ENCODE results near the gene BPIFB1. TPM values are rescaled to one million over a fixed set of nuclear protein-coding genes. Genes with fewer than 3 reads are reported as not detected.

BPIFB1 gene
- total RNA-seq, 1 experiment from 2014 or later: not detected

DNA sequence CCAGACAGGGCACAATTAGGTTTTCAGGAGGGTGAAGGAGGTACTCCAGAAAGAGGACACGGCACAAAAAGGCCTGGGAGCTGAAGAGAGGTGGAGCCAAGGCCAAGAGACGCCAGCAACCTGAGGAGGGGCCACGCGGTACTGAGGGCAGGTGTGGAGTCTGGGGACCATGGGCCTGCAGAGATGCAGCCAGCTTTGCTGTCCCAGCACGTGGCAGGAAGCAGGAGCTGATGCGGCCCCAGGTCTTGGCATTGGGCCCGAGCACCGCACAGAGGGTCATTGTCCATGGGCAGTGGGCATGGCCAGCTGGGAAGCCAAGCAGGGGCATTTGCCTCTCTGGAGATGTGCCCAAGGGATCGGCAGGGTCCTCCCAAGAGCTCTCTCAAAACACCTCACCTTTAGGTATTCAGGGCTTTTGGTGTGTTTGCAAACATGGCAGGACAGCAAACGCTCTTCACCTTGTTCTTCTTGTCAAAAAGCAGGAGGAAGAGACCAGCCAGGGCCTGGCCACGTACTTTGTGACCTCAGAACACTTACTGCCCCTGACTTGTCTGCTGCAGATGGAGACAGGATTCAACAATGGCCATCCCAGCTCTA lies 1.4 kb upstream of the BPIFB1 start:
- Mint-ChIP-seq H3K4me1 (ENCODE audit: insufficient read depth, unreplicated experiment) (no peaks in the 10 kb centered on the region), H3K27me3 (ENCODE audit: insufficient read depth, unreplicated experiment) (peaks cover 61% of the 10 kb centered on the region), H3K36me3 (ENCODE audit: insufficient read depth, unreplicated experiment) (no peaks in the 10 kb centered on the region), H3K4me3 (ENCODE audit: unreplicated experiment) (no peak overlapping the region), H3K9me3 (ENCODE audit: unreplicated experiment) (no peaks in the 10 kb centered on the region), H3K27ac (ENCODE audit: low read depth, unreplicated experiment) (no peak overlapping the region)
- DNase-seq (ENCODE audit: unreplicated experiment): no peak
- no peak for TF ChIP-seq CTCF (IDR thresholded peaks at IDR 0.05; ENCODE audit: unreplicated experiment)
- intact Hi-C loops (cut with micrococcal nuclease): no loop called here
- POLR2A ChIA-PET: no interaction called here
- no TSS peak for BruUV-seq (replicated peaks)
- CTCF ChIA-PET: interaction anchor here (1.0 kb wide), 1 partner anchor 20 kb away, joined by 3 read pairs; no protein-coding TSS in a partner anchor

DNA sequence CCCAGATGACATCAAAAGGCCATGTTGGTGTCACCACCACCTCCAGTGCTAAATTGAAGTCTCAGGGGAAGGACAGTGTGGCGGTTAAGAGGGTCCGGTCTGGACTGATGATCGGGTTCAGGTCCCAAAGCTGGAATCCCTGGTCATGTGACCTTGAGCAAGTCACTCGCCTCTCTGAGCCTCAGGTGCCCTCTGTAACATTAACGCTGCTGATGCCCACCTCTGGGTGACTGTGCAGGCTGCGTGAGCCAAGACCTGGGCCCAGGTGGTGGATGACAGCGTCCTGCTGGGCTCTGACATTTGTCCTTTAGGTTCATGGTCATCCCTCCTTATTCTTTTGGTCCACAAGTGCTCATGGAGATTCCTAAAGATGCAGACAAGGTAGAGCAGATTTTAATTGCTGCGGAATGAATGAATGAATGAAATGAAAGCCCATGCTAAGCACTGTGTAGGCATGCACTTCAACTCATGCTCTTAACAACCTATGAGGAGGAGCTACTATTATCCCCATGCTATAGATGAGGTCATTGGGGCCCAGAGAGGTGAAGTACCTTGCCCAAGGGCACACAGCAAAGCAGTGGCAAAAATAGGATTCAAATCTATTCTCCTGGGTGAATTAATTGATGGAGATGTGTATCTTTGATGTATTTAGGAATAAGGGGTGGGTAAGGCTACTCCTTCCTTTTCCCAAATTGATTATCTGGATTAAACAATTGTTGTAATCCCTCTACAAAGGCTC lies 649 bp upstream of the BPIFB1 start:
- Mint-ChIP-seq H3K36me3 (ENCODE audit: insufficient read depth, unreplicated experiment) (no peaks in the 10 kb centered on the region), H3K9me3 (ENCODE audit: unreplicated experiment) (no peaks in the 10 kb centered on the region), H3K27me3 (ENCODE audit: insufficient read depth, unreplicated experiment) (peaks cover 69% of the 10 kb centered on the region), H3K27ac (ENCODE audit: low read depth, unreplicated experiment) (no peak overlapping the region), H3K4me1 (ENCODE audit: insufficient read depth, unreplicated experiment) (no peaks in the 10 kb centered on the region), H3K4me3 (ENCODE audit: unreplicated experiment) (no peak overlapping the region)
- CTCF ChIA-PET: no interaction called here
- POLR2A ChIA-PET: no interaction called here
- no peak for TF ChIP-seq CTCF (IDR thresholded peaks at IDR 0.05; ENCODE audit: unreplicated experiment)
- intact Hi-C loops (cut with micrococcal nuclease): no loop called here
- no TSS peak for BruUV-seq (replicated peaks)
- no peak for DNase-seq (ENCODE audit: unreplicated experiment)

GRCh38 chr20:33284284-33284683 lies 1.3 kb downstream of the BPIFB1 start:
- ChIA-PET CTCF (interaction anchor here (0.6 to 1.8 kb wide), 4 partner anchors 9 to 1072 kb away, joined by 3 to 8 read pairs (median 4); no protein-coding TSS in a partner anchor), POLR2A (interaction anchor here (0.6 to 1.0 kb wide), 2 partner anchors 25 to 385 kb away, joined by 3 read pairs; no protein-coding TSS in a partner anchor)
- no peaks in the 10 kb centered on the region for H3K4me1 Mint-ChIP-seq (ENCODE audit: insufficient read depth, unreplicated experiment)
- intact Hi-C loops (cut with micrococcal nuclease): no loop called here
- no TSS peak for BruUV-seq (replicated peaks)
- DNase-seq (ENCODE audit: unreplicated experiment): no peak
- H3K36me3 Mint-ChIP-seq (ENCODE audit: insufficient read depth, unreplicated experiment): no peaks in the 10 kb centered on the region
- H3K27ac Mint-ChIP-seq (ENCODE audit: low read depth, unreplicated experiment): no peak overlapping the region
- TF ChIP-seq CTCF (IDR thresholded peaks at IDR 0.05; ENCODE audit: unreplicated experiment): no peak
- H3K9me3 Mint-ChIP-seq (ENCODE audit: unreplicated experiment): no peaks in the 10 kb centered on the region
- H3K27me3 Mint-ChIP-seq (ENCODE audit: insufficient read depth, unreplicated experiment): peaks cover 65% of the 10 kb centered on the region
- H3K4me3 Mint-ChIP-seq (ENCODE audit: unreplicated experiment): no peak overlapping the region

GRCh38 chr20:33284937-33285336 lies 1.9 kb downstream of the BPIFB1 start:
- Mint-ChIP-seq H3K27ac (ENCODE audit: low read depth, unreplicated experiment) (no peak overlapping the region), H3K4me3 (ENCODE audit: unreplicated experiment) (no peak overlapping the region), H3K4me1 (ENCODE audit: insufficient read depth, unreplicated experiment) (no peaks in the 10 kb centered on the region), H3K36me3 (ENCODE audit: insufficient read depth, unreplicated experiment) (no peaks in the 10 kb centered on the region), H3K27me3 (ENCODE audit: insufficient read depth, unreplicated experiment) (peaks cover 65% of the 10 kb centered on the region), H3K9me3 (ENCODE audit: unreplicated experiment) (no peaks in the 10 kb centered on the region)
- no TSS peak for BruUV-seq (replicated peaks)
- intact Hi-C loops (cut with micrococcal nuclease): no loop called here
- ChIA-PET POLR2A (no interaction called here), CTCF (interaction anchor here (0.6 to 0.9 kb wide), 2 partner anchors 9 to 715 kb away, joined by 3 to 4 read pairs; no protein-coding TSS in a partner anchor)
- no peak for DNase-seq (ENCODE audit: unreplicated experiment)
- no peak for TF ChIP-seq CTCF (IDR thresholded peaks at IDR 0.05; ENCODE audit: unreplicated experiment)
